Small intestine (tissue), 7 donors: ENCODE results near the gene STYXL2. TPM values are rescaled to one million over a fixed set of nuclear protein-coding genes. Genes with fewer than 3 reads are reported as not detected.

ENCODE experiments used
- DNase-seq, 2 donors: peaks; one replicate each; pipeline versions ENCODE4 v3.0.0 to v3.0.0-alpha.2; 2013
- FAIRE-seq: peaks from 2 replicates; lab custom pipeline; 2012; peaks lifted over from hg19 to GRCh38; lab: Jason Lieb, UNC
- H3K27ac ChIP-seq, 3 donors: one replicate each; pipeline ENCODE4 v1.5.1; 2013; ENCODE audit warnings: low read length in 2 of 3, mild to moderate bottlenecking in 2 of 3, control low read depth in 1 of 3, inconsistent platforms in 1 of 3, low read depth in 1 of 3, moderate library complexity in 1 of 3
- H3K27me3 ChIP-seq, 3 donors: one replicate each; pipeline ENCODE4 v1.6.1; 2013; ENCODE audit warnings: low read length in 3 of 3, inconsistent platforms in 1 of 3; ENCODE audit not compliant: control insufficient read depth in 3 of 3, insufficient read depth in 3 of 3
- H3K36me3 ChIP-seq, 3 donors: one replicate each; pipeline ENCODE4 v1.6.1; 2013; ENCODE audit warnings: low read length in 3 of 3, inconsistent platforms in 1 of 3, low read depth in 1 of 3, mild to moderate bottlenecking in 1 of 3, moderate library complexity in 1 of 3; ENCODE audit not compliant: control insufficient read depth in 3 of 3, insufficient read depth in 2 of 3
- H3K4me1 ChIP-seq, 3 donors: one replicate each; pipeline ENCODE4 v1.6.1; 2013; ENCODE audit warnings: low read length in 2 of 3, inconsistent platforms in 1 of 3, low read depth in 1 of 3, mild to moderate bottlenecking in 1 of 3, moderate library complexity in 1 of 3; ENCODE audit not compliant: control insufficient read depth in 3 of 3, insufficient read depth in 2 of 3
- H3K4me3 ChIP-seq, 3 donors: one replicate each; pipeline ENCODE4 v1.5.1; 2013; ENCODE audit warnings: low read length in 3 of 3, control low read depth in 1 of 3, inconsistent platforms in 1 of 3, low read depth in 1 of 3, mild to moderate bottlenecking in 1 of 3, moderate library complexity in 1 of 3
- H3K9me3 ChIP-seq, 2 donors: one replicate each; pipeline ENCODE4 v1.6.1; 2013; ENCODE audit warnings: low read depth in 1 of 2, low read length in 1 of 2; ENCODE audit not compliant: control insufficient read depth in 2 of 2, insufficient read depth in 1 of 2
- WGBS, 3 donors: extraction: QIAGEN DNeasy Blood & Tissue Kit; methylation state at CpG; one replicate each; pipeline ENCODE4 v1.1.7; 2013; 5-methylcytosine and 5-hydroxymethylcytosine counted together
- polyA plus RNA-seq, 4 donors: library from polyadenylated mRNA; stranded (reverse) in 3 of 4; unstranded in 1 of 4; fragments of 200-250 nt in 3 of 4; fragments of 120-200 nt in 1 of 4; gene quantifications; one replicate each; pipeline versions ENCODE4 v1.2.1 to v1.2.3, GENCODE V29; 2013
- donor health status: healthy with polysubstance abuse.
- donor health status: control.
- donor health status: control.
- donor health status: Bipolar disorder and iron deficiency.
- donor health status: healthy.

STYXL2 gene
- polyA plus RNA-seq, 4 donors = 0.07 to 0.32 (median 0.27) TPM; not detected in 1

DNA sequence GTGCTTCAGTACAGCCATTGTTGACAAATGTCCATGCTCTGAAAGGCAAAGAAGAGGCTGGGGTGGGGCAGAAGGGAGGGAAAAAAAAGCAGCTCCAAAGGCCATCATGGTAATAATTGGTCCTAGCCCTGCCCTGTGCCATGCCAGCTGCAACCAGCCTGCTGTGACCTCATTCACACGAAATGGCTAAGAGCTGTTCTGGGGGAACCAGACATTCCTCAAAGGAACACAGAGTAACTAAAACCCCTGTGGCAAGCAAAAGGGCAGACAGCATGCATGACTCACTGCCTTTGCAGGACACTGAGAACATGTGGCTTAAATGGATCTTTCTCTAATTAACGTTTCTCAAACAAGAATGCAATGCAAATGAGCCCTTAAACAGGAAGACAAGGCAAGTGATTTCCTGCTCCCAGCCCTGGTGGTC, 42.3 kb downstream of the STYXL2 start:
- Histone ChIP-seq H3K9me3 (no peaks in the 10 kb centered on the region), H3K36me3 (no peaks in the 10 kb centered on the region), H3K27ac (no peak overlapping the region), H3K27me3 (peaks cover 0 to 3% (median 0%) of the 10 kb centered on the region in 3 donors), H3K4me3 (no peak overlapping the region), H3K4me1 (no peaks in the 10 kb centered on the region)
- DNase-seq = peak in 1 of 2 donors; percentile 56
- no peak for FAIRE-seq
- WGBS, 3 donors = 14 to 43% (median 25%) methylated on average over 2 of the region's 2 CpGs

DNA sequence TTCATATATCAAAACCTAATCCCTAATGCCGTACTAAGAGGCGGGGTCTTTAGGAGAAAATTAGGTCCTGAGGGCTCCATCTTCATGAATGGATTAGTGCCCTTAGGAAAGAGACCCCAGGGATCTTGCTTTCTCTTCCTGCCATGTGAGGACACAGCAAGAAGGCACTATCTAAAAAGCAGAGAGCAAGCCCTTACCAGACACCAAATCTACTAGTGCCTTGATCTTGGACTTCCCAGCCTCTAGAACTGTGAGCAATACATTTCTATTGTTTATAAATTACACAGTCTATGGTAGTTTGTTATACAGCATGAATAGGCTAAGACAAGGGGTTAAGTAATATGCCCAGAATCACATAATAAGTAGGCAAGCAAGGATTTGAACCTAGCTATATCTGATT, 42.9 kb downstream of the STYXL2 start:
- H3K4me3 ChIP-seq = no peak overlapping the region
- peaks cover 0 to 3% (median 0%) of the 10 kb centered on the region in 3 donors for H3K27me3 ChIP-seq
- H3K36me3 ChIP-seq = no peaks in the 10 kb centered on the region
- WGBS, 3 donors = 38 to 75% (median 47%) methylated on average over 2 of the region's 2 CpGs
- no peak overlapping the region for H3K27ac ChIP-seq
- DNase-seq (no peak), FAIRE-seq (no peak)
- H3K4me1 ChIP-seq = no peaks in the 10 kb centered on the region
- no peaks in the 10 kb centered on the region for H3K9me3 ChIP-seq

- Histone ChIP-seq H3K27me3 (peaks cover 0 to 3% (median 0%) of the 10 kb centered on the region in 3 donors), H3K36me3 (no peaks in the 10 kb centered on the region), H3K9me3 (no peaks in the 10 kb centered on the region), H3K4me1 (no peaks in the 10 kb centered on the region), H3K27ac (no peak overlapping the region), H3K4me3 (no peak overlapping the region)
- WGBS, 3 donors = 51 to 82% (median 68%) methylated on average over 6 of the region's 6 CpGs
- no peak for DNase-seq
- FAIRE-seq = no peak
These were observed 43.5 kb downstream of the STYXL2 start for GRCh38 chr1:167137332-167137781.

GRCh38 chr1:167137793-167138510, 44.1 kb downstream of the STYXL2 start:
- Histone ChIP-seq H3K27ac (no peak overlapping the region), H3K4me1 (no peaks in the 10 kb centered on the region), H3K4me3 (no peak overlapping the region), H3K9me3 (no peaks in the 10 kb centered on the region), H3K36me3 (no peaks in the 10 kb centered on the region), H3K27me3 (peaks cover 0 to 3% (median 0%) of the 10 kb centered on the region in 3 donors)
- FAIRE-seq (no peak), DNase-seq (no peak)
- WGBS, 3 donors = 89 to 93% (median 89%) methylated on average over 3 of the region's 3 CpGs

DNA sequence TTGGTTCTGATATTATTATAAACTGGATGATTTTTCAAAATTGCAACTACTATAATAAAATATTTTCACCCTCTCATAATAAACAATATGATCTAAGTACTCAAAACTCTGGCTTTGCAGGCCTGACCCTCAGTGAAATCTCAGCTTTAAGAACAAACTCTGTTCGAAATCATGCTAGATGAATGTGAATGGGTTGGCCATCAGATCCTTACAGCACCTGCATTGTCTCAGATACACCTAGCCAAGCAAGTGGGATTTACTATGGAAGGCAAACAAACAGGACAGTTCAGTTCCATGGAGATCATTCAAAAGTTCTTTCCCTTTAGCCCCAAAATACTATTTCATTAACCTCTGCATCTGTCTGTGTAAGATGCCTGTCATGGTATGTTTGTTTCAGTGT, 44.8 kb downstream of the STYXL2 start:
- no peak overlapping the region for H3K4me3 ChIP-seq
- H3K9me3 ChIP-seq = no peaks in the 10 kb centered on the region
- 82 to 97% (median 89%) methylated on average over 1 of the region's 1 CpG for WGBS, 3 donors
- FAIRE-seq (no peak), DNase-seq (no peak)
- no peak overlapping the region for H3K27ac ChIP-seq
- peaks cover 0 to 3% (median 0%) of the 10 kb centered on the region in 3 donors for H3K27me3 ChIP-seq
- no peaks in the 10 kb centered on the region for H3K4me1 ChIP-seq
- H3K36me3 ChIP-seq = no peaks in the 10 kb centered on the region

- 88 to 91% (median 89%) methylated on average over 3 of the region's 3 CpGs for WGBS, 3 donors
- H3K36me3 ChIP-seq = no peaks in the 10 kb centered on the region
- no peak overlapping the region for H3K27ac ChIP-seq
- H3K4me1 ChIP-seq = no peaks in the 10 kb centered on the region
- H3K9me3 ChIP-seq = no peaks in the 10 kb centered on the region
- no peak for FAIRE-seq
- no peaks in the 10 kb centered on the region for H3K27me3 ChIP-seq
- no peak for DNase-seq
- H3K4me3 ChIP-seq = no peak overlapping the region
These were observed 48.1 kb downstream of the STYXL2 start for GRCh38 chr1:167141963-167142362.

Other genes starting within 250 kb of the STYXL2 start
- gene TADA1, start 217.8 kb upstream of the STYXL2 start, polyA plus RNA-seq = 10 to 100 TPM in 2 of 4 donors, 1 to 10 TPM in 2; 9.0 to 17.4 (median 11.3) TPM
- gene ILDR2, start 118.5 kb upstream of the STYXL2 start, polyA plus RNA-seq = under 1 TPM in 2 of 4 donors, not detected in 2; 0.34 to 0.49 TPM
- gene MAEL, start 104.8 kb upstream of the STYXL2 start, polyA plus RNA-seq = under 1 TPM in 1 of 4 donors, not detected in 3; 0.10 TPM
- gene GPA33, start 3.7 kb upstream of the STYXL2 start, polyA plus RNA-seq = 100 to 1,000 TPM in 2 of 4 donors, 10 to 100 TPM in 2; 30.9 to 114 (median 92.9) TPM
- 1 to 10 TPM in 3 of 4 donors, under 1 TPM in 1; 0.81 to 8.9 (median 2.3) TPM for gene POU2F1, start 126.8 kb downstream of the STYXL2 start, polyA plus RNA-seq